Body of pancreas (tissue), 4 donors: ENCODE measurements around the gene ABCB8. TPM values are rescaled to one million over a fixed set of nuclear protein-coding genes. Genes with fewer than 3 reads are reported as not detected.

Experiments used
- ATAC-seq: fragments of 150-250 bp; one replicate; pipeline ENCODE4 v1.9.1; 2016
- DNase-seq, 4 donors: peaks; one replicate each; pipeline ENCODE4 v3.0.0-alpha.2; 2019
- H3K27ac ChIP-seq, 4 donors: fragments of 200-600 bp; sonication (generic); 1 replicate in 3 of 4; 2 replicates in 1 of 4; pipeline versions ENCODE4 v1.5.1 to v1.6.1; 2016 to 2019; ENCODE audit warnings: mild to moderate bottlenecking in 1 of 4, mixed read lengths in 1 of 4, moderate library complexity in 1 of 4
- H3K27me3 ChIP-seq, 2 donors: fragments of 200-600 bp; sonication (generic); one replicate each; pipeline ENCODE4 v1.6.0; 2016; ENCODE audit warnings: mild to moderate bottlenecking in 1 of 2
- H3K36me3 ChIP-seq, 2 donors: fragments of 200-600 bp; sonication (generic); replicated peaks in 1 of 2; 2 replicates each; pipeline ENCODE4 v1.5.1; 2016; ENCODE audit warnings: low read depth in 2 of 2; ENCODE audit not compliant: insufficient read depth in 1 of 2
- H3K4me1 ChIP-seq: fragments of 200-600 bp; sonication (generic); one replicate; pipeline ENCODE4 v1.6.0; 2016
- H3K4me3 ChIP-seq, 2 donors: fragments of 200-600 bp; sonication (generic); 1 replicate in 1 of 2; 2 replicates in 1 of 2; pipeline ENCODE4 v1.5.1; 2016 to 2019
- H3K9me3 ChIP-seq, 3 donors: fragments of 200-600 bp; sonication (generic); 1 replicate in 2 of 3; 2 replicates in 1 of 3; pipeline ENCODE4 v1.5.1; 2016
- POLR2A ChIP-seq, 3 donors: fragments of 450-650 bp; IDR thresholded peaks; one replicate each; pipeline ENCODE4 v1.6.1; 2016; ENCODE audit warnings: antibody characterized with exemption in 3 of 3, mild to moderate bottlenecking in 2 of 3
- WGBS, 2 donors: methylation state at CpG; one replicate each; pipeline ENCODE4 v1.1.5; 2017; 5-methylcytosine and 5-hydroxymethylcytosine counted together
- intact Hi-C: fragments of 100-400 bp; cut with DNase I; formaldehyde crosslinking; loops from one replicate; pipeline ENCODE4 v1.15.1; 2023
- total RNA-seq, 2 donors: library from RNA; depleted of rRNA; stranded (reverse); fragments of >200 nt; gene quantifications; one replicate each; pipeline ENCODE4 v1.1.0, GENCODE V29; 2016
- TF ChIP-seq, protein P1 (sequence below), 7 experiments: fragments of 450-650 bp in 4 of 7; fragments of 200-600 bp in 3 of 7; sonication (generic) in 3 of 7; IDR thresholded peaks; one replicate each; pipeline ENCODE4 v1.5.1; 2016 to 2019; ENCODE audit warnings: antibody characterized with exemption in 7 of 7

Gene ABCB8
- total RNA-seq, 2 donors from 2014 or later: 8.8 to 39.6 TPM

DNA sequence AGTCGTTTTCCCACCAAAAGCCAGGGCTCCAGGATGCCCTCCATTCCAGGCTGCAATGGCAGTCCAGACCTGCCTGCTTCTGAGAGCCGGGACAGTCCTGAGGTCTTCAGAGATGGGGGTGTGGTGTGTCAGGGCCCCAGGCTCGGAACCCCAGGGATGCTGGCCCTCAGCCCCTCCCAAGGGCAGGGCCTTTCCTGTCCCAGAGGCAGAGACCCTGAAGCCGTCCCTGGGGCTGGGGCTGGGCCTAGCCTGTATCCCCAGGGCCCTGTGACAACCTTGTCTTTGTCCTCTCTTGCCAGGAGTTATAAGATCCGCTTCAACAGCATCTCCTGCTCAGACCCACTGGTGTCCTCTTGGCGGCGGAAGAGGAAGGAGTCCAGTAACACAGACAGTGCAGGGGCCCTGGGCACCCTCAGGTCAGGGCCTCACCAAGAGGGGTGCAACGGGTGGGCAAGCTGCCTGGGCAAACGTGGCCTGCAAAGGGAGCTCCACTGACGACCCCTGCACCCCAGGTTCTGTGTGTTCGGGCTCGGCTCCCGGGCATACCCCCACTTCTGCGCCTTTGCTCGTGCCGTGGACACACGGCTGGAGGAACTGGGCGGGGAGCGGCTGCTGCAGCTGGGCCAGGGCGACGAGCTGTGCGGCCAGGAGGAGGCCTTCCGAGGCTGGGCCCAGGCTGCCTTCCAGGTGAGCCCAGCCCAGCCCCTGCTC, 21.5 kb upstream of the ABCB8 start:
- H3K36me3 ChIP-seq: no peaks in the 10 kb centered on the region
- no peak for TF ChIP-seq POLR2A (IDR thresholded peaks at IDR 0.05)
- TF ChIP-seq, protein P1, sequence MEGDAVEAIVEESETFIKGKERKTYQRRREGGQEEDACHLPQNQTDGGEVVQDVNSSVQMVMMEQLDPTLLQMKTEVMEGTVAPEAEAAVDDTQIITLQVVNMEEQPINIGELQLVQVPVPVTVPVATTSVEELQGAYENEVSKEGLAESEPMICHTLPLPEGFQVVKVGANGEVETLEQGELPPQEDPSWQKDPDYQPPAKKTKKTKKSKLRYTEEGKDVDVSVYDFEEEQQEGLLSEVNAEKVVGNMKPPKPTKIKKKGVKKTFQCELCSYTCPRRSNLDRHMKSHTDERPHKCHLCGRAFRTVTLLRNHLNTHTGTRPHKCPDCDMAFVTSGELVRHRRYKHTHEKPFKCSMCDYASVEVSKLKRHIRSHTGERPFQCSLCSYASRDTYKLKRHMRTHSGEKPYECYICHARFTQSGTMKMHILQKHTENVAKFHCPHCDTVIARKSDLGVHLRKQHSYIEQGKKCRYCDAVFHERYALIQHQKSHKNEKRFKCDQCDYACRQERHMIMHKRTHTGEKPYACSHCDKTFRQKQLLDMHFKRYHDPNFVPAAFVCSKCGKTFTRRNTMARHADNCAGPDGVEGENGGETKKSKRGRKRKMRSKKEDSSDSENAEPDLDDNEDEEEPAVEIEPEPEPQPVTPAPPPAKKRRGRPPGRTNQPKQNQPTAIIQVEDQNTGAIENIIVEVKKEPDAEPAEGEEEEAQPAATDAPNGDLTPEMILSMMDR (IDR thresholded peaks at IDR 0.05): no peak
- 74 to 83% methylated on average over 6 to 21 of the region's 23 CpGs for WGBS, 2 donors
- peaks cover 10% of the 10 kb centered on the region for H3K4me1 ChIP-seq
- DNase-seq (no peak), ATAC-seq (no peak)
- H3K9me3 ChIP-seq: no peaks in the 10 kb centered on the region
- no peaks in the 10 kb centered on the region for H3K27me3 ChIP-seq
- no peak overlapping the region for H3K27ac ChIP-seq
- H3K4me3 ChIP-seq: no peak overlapping the region
- intact Hi-C loops: no loop called here

DNA sequence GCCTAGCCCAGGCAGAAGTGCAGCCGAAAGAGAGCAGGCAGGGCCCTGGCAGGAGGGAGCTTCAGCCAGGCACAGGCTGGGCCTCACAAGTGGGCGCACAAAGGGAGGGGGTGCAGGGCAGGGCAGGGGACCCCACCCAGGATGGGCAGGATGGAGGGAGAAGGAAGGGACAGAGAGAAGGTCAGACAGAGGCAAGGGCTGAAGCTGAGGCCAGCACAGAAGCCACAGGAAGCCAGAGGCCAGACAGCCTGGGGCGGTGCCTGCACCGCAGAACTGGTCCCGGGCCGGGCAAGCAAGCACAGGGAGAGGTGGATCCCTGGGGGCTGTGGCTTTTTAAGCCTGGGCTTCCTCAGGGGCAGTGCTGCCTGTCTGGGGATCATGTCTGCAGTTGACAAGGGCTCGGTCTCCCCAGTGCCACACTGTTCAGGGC, 20.8 kb upstream of the ABCB8 start:
- Histone ChIP-seq H3K27ac (no peak overlapping the region), H3K9me3 (no peaks in the 10 kb centered on the region), H3K4me3 (no peak overlapping the region), H3K4me1 (peaks cover 10% of the 10 kb centered on the region), H3K27me3 (no peaks in the 10 kb centered on the region), H3K36me3 (no peaks in the 10 kb centered on the region)
- WGBS, 2 donors: 78 to 80% methylated on average over 7 of the region's 7 CpGs
- DNase-seq (peak in 1 of 4 donors; percentile 10), ATAC-seq (no peak)
- intact Hi-C loops: no loop called here
- TF ChIP-seq, protein P1 (IDR thresholded peaks at IDR 0.05): no peak
- TF ChIP-seq POLR2A (IDR thresholded peaks at IDR 0.05): no peak

DNA sequence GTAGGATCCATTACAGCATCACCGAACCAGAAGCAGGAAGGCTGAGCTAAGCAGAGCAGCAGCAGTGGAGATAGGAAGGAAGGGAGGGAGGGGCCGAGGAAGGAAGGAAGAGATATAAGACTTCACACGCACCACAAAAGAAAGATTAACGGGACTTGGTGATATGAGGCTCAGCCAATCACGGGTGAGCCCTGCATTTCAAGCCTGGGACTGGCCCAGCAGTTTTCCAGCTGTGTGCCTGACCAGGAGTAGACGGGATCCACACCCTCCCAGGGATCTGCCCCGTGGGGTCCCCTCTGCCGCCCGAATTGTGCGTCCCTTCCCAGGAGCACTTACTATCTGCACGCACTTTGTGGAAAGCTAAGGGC, 20.1 kb upstream of the ABCB8 start:
- Histone ChIP-seq H3K4me1 (peaks cover 13% of the 10 kb centered on the region), H3K9me3 (no peaks in the 10 kb centered on the region), H3K27ac (no peak overlapping the region), H3K27me3 (no peaks in the 10 kb centered on the region), H3K4me3 (no peak overlapping the region), H3K36me3 (no peaks in the 10 kb centered on the region)
- ATAC-seq (peak; percentile 13), DNase-seq (peak in 1 of 4 donors; percentile 9)
- TF ChIP-seq, protein P1 (IDR thresholded peaks at IDR 0.05): no peak
- TF ChIP-seq POLR2A (IDR thresholded peaks at IDR 0.05): no peak
- intact Hi-C loops: no loop called here
- WGBS, 2 donors: 37 to 51% methylated on average over 11 of the region's 11 CpGs

DNA sequence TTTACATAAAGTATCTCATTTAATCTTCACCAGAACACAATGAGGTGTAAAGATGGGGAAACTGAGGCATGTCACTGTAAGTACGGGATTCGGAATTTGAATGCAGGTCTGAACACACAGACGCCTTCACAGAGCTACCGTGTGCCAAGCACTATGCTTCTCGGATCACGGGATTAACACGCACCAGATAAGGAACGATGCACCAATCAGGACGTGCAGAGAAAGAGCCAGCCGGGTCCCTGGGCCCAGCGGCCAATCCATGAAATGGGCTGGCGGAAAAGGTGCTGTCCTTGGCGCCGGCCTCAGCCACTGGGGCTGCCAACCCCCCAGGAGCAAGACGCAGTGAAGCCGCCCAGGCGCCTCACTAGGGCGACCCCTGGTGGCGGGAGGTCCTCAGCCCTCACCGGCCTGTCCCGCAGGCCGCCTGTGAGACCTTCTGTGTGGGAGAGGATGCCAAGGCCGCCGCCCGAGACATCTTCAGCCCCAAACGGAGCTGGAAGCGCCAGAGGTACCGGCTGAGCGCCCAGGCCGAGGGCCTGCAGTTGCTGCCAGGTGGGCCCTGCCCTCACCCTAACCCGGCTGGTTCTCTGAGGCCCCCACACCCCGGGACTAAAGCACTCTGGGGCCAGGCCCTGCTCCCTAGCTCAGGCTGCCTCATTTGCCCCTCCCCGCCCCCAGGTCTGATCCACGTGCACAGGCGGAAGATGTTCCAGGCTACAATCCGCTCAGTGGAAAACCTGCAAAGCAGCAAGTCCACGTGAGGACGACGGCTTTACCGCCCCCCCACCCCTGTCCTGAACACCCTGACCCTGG, 19.5 kb upstream of the ABCB8 start:
- no peak for TF ChIP-seq POLR2A (IDR thresholded peaks at IDR 0.05)
- TF ChIP-seq, protein P1 (IDR thresholded peaks at IDR 0.05): peak; percentile 57 to 85 (median 75)
- Histone ChIP-seq H3K4me3 (no peak overlapping the region), H3K9me3 (no peaks in the 10 kb centered on the region), H3K4me1 (peaks cover 19% of the 10 kb centered on the region), H3K36me3 (no peaks in the 10 kb centered on the region), H3K27me3 (peaks cover 0 to under 1% of the 10 kb centered on the region in 2 donors), H3K27ac (no peak overlapping the region)
- DNase-seq (peak; percentile 63 to 80 (median 72)), ATAC-seq (peak; percentile 81)
- 34 to 40% methylated on average over 19 to 40 of the region's 40 CpGs for WGBS, 2 donors
- intact Hi-C loops: no loop called here
